Inflammatory macrophage (primary cell): ENCODE measurements around the gene VPS18.

Experiments
- DNase-seq, 2 donors: peaks; one replicate each; pipeline ENCODE4 v3.0.0-alpha.2; 2020 to 2022

Gene VPS18

DNA sequence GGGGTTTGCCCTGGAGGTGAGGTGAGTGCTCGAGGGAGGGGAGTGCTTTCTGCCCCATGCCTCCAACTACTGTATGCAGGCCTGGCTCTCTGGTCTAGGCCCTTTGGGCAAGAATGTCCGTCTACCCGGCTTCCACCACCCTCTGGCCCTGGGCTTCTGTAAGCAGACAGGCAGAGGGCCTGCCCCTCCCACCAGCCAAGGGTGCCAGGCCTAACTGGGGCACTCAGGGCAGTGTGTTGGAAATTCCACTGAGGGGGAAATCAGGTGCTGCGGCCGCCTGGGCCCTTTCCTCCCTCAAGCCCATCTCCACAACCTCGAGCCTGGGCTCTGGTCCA lies 44.3 kb downstream of the VPS18 start:
- DNase-seq = no peak

GRCh38 chr15:40940296-40940801 lies 46.1 kb downstream of the VPS18 start:
- DNase-seq = peak in 1 of 2 donors; percentile 11

- no peak for DNase-seq
Observed at GRCh38 chr15:40941068-40941527, 46.8 kb downstream of the VPS18 start.

- peak; percentile 75 to 86 for DNase-seq
Observed at GRCh38 chr15:40941528-40942336, 47.5 kb downstream of the VPS18 start.

DNA sequence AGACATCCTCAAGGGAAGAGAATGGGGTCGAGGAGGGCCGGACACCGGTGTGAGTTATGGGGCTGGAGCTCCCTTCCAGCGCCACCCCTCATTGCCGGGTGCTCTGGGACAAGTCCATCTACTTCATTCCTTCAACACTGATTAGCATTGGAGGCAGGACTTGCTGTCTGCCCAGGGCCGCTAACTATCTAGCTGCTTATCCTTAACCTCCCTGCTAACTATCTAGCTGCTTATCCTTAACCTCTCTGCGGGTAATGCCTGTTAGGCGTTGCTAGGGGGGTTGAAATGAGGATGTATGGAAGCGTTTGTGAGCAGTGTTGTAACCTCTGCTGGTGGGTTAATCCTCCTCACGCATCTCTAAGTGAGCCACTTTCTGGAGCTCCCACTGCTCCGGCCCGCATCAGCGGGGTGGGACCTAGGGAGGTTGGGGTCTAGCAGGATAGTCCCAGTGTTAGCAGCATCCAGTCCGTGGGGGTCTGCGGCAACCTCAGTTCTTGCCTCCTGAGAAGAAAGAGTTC lies 48.1 kb downstream of the VPS18 start:
- DNase-seq = peak in 1 of 2 donors; percentile 50

DNA sequence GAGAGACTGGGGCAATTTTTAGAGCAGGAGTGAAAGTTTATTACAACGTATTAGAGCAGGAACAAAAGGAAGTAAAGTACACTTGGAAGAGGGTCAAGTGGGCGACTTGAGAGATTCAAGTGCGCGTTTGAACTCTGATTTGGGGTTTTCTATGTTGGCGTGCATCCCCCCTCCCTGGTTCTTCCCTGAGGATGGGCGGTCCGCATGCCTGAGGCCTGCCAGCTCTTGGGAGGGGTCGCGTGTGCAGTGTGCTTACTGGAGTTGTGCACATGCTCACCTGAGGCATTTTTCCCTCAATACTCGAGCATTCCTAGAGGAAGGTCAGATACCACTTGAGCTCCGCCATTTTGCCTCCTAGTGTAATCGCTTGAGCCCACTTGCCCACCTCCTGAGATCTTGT lies 48.6 kb downstream of the VPS18 start:
- DNase-seq = no peak

- no peak for DNase-seq
Observed at GRCh38 chr15:40943764-40944365, 49.6 kb downstream of the VPS18 start.

DNA sequence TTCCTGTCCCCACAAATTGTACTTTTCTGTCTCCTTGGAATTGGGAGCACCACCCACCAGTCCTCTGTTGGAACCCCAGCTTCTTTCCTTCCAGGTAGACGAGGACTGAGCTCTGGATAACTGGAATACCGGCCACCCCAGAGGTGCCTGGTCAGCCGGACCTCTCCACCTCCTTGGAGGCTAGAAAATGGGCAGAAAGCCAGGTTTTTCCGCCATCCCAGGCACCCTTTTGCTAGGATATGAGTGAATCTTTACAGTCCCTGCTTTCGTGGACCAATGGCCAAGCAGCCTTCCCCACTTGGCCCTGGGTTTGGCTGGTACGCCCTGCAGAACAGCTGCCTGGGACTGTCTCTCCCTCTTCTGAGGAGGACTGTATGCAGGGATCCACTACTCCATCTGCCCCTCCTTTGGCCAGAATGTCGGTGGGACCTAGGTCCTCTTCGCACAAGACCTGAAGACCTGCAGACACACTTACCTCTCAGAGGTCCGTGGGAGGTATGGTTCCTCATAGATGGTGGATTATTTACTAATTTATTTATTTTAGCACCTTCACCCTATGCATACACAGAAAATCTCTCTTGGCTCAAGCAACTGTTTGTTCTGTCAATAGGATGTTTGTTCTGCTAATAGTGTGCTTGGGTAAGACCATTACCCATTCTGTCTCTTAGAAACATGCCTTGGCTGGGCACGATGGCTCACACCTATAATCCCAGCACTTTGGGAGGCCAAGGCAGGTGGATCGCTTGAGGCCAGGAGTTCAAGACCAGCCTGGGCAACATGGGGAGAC lies 50.5 kb downstream of the VPS18 start:
- no peak for DNase-seq

DNA sequence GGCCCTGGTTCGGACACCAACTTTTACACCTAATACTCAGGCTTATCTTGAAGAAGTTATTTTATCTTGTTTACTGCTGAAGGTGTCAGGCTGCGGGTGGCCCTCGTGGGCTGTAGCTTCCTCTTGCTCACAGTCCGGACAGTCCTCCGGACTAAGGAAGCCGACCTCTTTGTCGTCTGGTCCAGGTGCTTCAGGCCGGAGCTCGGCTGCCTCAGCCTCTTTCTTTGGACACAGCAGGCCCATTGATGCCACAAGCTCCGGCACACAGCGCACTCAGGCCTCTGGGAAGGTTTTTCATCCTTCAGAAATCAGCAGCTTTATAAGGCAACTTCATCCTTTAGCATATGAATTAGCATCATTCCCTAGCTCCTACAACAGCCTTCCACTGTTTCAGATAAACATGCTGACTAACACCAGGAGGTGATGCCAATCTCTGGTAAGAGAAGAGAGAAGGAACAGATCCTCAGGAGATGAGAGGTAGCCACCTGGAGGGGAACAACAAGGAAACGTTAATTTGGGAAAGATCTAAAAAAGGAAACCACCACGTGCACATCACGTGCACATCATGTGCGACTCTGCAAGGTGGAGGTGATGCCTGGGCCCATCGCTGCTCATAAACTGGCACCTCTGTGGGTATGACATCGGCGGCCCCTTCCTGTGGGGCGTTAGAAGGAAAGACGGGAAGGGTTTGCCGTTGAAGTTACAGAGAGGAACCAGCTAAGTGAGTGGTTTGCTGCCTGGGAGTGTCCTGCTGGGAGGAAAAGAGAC lies 54.6 kb downstream of the VPS18 start:
- no peak for DNase-seq

DNA sequence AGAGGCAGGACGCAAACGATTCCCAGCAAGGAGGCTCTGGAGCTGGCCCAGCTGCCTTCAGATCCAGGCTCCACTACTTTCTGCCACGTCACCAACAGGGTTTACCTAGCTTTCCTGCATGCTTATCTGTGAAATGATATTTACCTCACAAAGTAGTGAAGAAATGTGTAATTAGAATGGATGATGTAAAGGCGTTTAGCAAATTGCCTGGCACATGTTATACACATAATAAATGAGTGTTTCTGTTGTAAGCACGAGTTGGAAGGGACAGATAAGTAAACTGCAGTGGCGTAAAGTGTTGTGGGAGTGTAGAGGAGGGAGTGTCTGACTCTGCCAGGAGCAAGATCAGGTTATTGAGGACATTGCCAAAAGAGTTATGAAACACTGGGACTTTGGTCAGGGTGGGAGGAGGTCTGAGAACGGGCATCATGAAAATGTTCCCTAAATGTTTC lies 55.5 kb downstream of the VPS18 start:
- no peak for DNase-seq

DNA sequence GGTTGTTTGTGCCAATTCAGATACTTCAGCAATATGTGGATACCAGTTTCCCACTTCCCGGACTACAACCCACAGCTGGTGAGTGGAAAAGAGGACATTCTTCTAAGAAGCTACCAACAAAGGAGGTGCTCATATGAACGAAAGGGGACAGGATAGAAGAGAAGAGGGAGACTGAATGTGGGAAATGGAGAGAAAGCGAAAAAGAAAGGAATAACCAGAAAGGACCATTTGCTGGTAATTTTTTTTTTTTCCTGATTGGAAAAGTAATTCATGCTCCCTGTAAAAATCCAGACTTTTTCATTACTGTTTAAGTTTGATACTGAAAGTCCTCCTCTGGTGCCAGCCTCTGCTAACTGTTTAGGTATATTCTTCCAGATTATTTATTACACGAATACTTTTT lies 57.5 kb downstream of the VPS18 start:
- no peak for DNase-seq

- no peak for DNase-seq
Observed at GRCh38 chr15:40952301-40952900, 58.2 kb downstream of the VPS18 start.

GRCh38 chr15:40952901-40953712 lies 58.9 kb downstream of the VPS18 start, which contains the start of gene CHAC1:
Gene CHAC1, plus strand, starts transcription at chr15:40953471. Its CDS starts 113 bp downstream, at chr15:40953584.
- peak; percentile 94 to 97 for DNase-seq
